ENCODE measurements around the gene ACVRL1. TPM values are rescaled to one million over a fixed set of nuclear protein-coding genes. Genes with fewer than 3 reads are reported as not detected.

The ACVRL1 gene
- total RNA-seq, 1 experiment from 2014 or later, result not detected

DNA sequence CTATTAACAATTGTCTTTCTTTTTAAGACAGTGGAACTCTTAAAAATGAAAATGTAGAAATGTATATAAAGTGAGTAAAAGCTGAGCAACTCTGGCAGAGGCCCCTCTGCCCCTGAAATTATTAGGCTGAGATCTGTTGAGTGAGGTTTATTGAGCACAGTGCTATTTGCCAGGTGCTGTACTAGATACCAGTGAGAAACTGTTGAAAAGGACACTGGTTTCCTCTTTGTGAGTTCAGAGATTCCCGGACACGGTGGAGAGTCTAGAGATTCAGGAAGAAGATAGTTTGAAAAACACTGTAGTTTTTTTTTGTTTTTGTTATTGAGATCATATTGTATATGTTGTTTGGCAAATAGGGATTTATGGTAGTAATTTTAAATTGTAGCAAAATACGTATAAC lies 55.4 kb downstream of the ACVRL1 start:
- DNase-seq (ENCODE audit: low read depth), result no peak

DNA sequence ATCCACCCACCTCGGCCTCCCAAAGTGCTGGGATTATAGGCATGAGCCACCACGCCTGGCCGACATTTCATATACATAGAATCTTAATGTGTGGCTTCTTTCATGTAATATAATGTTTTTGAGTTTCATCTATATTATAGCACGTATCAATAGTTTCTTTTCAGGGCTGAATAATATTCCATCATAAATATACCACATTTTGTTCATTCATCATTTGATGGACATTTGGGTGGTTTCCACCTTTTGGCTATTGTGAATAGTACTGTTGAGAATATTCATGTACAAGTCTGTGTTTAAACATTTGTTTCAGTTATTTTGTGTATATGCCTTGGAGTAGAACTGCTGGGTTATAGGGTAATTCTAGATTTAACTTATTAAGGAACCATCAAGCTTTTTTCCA lies 56.2 kb downstream of the ACVRL1 start:
- DNase-seq (ENCODE audit: low read depth), result no peak

DNA sequence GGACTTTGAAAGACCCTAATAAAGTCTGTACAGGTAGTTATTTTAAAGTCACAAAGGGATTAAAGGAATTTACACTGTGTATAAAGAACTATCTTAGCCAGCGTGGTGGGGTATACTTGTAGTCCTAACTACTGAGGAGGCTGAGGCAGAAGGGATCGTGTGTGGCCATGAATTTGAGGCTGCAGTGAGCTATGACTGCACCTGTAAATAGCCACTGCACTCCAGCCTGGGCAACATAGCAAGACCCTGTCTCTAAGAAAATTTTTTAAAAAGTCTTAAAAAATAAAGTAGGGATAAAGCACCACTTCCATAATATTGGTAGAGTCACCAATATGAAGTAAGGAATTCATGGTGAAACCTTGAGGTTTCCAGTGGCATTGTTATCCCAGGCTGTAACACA lies 62.3 kb downstream of the ACVRL1 start:
- DNase-seq (ENCODE audit: low read depth), result no peak

DNA sequence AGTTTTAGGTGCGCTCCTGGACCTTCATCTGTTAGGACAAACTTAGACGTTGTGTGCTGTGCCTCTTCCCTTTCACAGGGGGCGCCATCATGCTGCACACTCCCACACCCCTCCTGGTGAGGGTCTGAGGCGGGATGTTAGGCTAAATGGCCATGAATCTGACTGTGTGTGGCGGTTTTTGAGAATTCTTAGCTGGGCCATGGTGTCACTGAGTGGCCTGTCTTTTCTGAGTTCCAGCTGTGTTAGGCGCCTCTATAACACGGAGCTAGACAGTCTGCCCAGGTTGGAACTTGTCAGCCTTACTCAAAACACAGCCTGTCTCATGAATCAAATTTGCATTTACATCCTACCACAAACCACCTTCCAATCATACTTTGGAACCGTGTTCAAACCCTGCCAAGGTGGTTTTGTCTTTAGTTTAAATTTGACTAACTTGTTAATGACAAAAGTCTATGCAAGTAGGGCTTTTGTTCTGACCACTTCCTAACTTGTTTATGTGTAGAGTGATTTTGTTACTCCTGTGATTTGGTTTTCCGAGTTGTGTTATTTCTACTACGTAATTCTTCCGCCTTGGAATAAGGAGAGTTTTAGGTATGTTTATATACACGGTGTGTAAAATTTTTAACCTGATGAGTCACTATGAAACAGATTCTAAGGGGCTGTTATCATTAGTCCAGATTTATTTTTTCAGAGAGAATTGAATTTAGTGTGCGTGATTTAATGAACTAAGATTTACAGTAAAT lies 63.8 kb downstream of the ACVRL1 start:
- no peak for DNase-seq (ENCODE audit: low read depth)

DNA sequence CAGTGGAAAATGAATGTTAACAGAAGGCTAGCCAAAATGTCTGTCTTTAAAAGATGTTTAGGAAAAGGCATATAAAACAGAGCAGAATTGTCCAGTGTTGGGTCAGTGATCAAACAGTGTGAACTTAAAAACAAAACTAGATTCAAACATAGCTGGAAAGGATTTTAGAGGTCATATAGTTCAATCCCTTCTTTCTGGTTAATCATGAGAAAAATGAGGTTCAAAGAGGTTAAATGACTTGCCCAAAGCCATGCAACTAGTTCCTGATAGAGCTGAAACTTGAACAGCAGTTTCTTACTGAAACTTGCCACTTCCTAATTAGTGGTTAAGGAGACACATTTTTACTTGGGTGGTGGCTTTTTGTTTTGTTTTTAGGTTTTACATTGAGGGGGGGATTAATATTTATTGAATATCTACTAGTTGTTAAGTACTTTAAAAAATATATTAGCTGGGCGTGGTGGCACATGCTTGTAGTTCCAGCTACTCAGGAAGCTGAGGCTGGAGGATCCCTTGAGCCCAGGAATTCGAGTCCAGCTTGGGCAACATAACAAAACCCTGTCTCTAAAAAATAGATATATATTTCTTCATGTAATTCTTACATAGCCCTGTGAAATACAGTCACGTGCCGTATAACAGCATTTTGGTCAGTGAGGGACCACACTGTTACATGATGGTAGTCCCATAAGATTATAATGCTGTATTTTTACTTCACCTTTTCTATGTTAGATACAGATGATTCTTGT lies 64.5 kb downstream of the ACVRL1 start:
- no peak for DNase-seq (ENCODE audit: low read depth)

DNA sequence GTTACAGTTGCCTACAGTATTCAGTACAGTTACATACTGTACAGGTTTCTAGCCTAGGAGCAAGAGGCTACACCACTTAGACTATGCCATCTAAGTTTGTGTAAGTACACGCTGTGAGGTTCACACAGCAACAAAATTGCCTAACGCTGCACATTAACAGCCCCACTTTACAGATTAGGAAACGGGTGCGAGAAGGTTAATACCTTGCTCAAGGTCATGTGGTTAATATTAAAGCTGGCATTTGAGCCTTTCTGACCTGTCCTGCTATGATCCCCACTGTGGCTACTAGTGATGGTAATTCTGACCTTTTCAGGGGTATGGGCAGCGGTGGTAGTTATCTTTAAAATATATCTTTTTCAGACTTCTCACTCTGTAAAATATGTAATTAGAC lies 65.1 kb downstream of the ACVRL1 start:
- no peak for DNase-seq (ENCODE audit: low read depth)

DNA sequence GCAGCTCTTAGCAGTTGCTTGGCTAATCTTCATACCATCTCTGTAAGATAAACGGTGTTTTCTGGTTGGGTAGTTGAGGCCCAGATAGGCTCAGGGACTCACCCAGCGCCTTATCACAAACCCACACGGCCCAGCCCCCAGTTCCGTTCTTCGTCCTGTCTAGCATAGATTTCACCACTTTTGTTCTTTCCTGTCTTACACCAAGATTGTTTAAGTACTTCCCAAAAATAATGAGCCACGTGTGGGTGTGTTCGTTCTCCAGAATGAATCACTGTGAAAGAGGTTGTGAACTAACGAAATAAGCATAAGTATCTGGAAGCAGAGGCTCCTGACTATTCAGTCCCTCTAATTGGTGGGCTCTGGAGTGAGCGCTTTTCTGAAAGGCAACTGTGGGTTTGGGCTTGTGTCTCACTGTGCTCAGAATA lies 65.6 kb downstream of the ACVRL1 start:
- no peak for DNase-seq (ENCODE audit: low read depth)

Other genes with a start within 250 kb of the ACVRL1 start
- not detected in 2 replicates for gene FIGNL2, start 58.8 kb upstream of the ACVRL1 start, total RNA-seq (2014; rRNA removed; shearing (Covaris generic))
- gene ANKRD33, start 19.4 kb upstream of the ACVRL1 start, total RNA-seq (2014; rRNA removed; shearing (Covaris generic)), result not detected in 2 replicates
- gene ACVR1B, start 44.2 kb downstream of the ACVRL1 start, total RNA-seq (2014; rRNA removed; shearing (Covaris generic)), result 2.1 and 3.2 TPM in 2 replicates
- 0.20 and 0.24 TPM in 2 replicates for gene TAMALIN, start 99.4 kb downstream of the ACVRL1 start, total RNA-seq (2014; rRNA removed; shearing (Covaris generic))
- gene NR4A1, start 143.9 kb downstream of the ACVRL1 start, total RNA-seq (2014; rRNA removed; shearing (Covaris generic)), result 3.0 and 5.6 TPM in 2 replicates
- gene ATG101, start 162.5 kb downstream of the ACVRL1 start, total RNA-seq (2014; rRNA removed; shearing (Covaris generic)), result 46.5 and 56.1 TPM in 2 replicates
- not detected in 2 replicates for gene SMIM41, start 172.2 kb downstream of the ACVRL1 start, total RNA-seq (2014; rRNA removed; shearing (Covaris generic))